Keratinocyte (primary cell): ENCODE results near the gene MAP3K14. TPM values are rescaled to one million over a fixed set of nuclear protein-coding genes. Genes with fewer than 3 reads are reported as not detected.

Experiments used
- DNase-seq: peaks from one replicate; pipeline ENCODE4 v3.0.0-alpha.2; 2011; ENCODE audit warnings: low read depth, missing footprints, low spot score
- FAIRE-seq: peaks from 2 replicates; lab custom pipeline; 2011; peaks lifted over from hg19 to GRCh38; lab: Jason Lieb, UNC
- H2AFZ ChIP-seq: 2 replicates; pipeline ENCODE4 v1.6.0; 2012; ENCODE audit warnings: low read length, control low read depth, inconsistent platforms; ENCODE audit not compliant: control insufficient read depth
- H3K27ac ChIP-seq: 2 replicates; pipeline ENCODE4 v1.5.1; 2011; ENCODE audit warnings: low read length; ENCODE audit not compliant: control insufficient read depth, insufficient read depth
- H3K27me3 ChIP-seq: 3 replicates; pipeline ENCODE4 v1.6.0; 2011; ENCODE audit warnings: low read length; ENCODE audit not compliant: control insufficient read depth, insufficient read depth; ENCODE audit errors: extremely low read depth
- H3K36me3 ChIP-seq, 2 experiments: 2 replicates in 1 of 2; 3 replicates in 1 of 2; pipeline ENCODE4 v1.5.1; 2011; ENCODE audit warnings: low read length in 2 of 2, mild to moderate bottlenecking in 1 of 2; ENCODE audit not compliant: control insufficient read depth in 2 of 2, insufficient read depth in 2 of 2; ENCODE audit errors: extremely low read depth in 1 of 2
- H3K4me1 ChIP-seq: 3 replicates; pipeline ENCODE4 v1.5.1; 2011; ENCODE audit warnings: low read length; ENCODE audit not compliant: control insufficient read depth, insufficient read depth; ENCODE audit errors: extremely low read depth
- H3K4me2 ChIP-seq: 3 replicates; pipeline ENCODE4 v1.6.0; 2011; ENCODE audit warnings: low read depth, low read length; ENCODE audit not compliant: control insufficient read depth, insufficient read depth; ENCODE audit errors: extremely low read depth
- H3K4me3 ChIP-seq, 3 experiments: fragments of 200-600 bp in 1 of 3; sonication (generic) in 1 of 3; 2 replicates in 2 of 3; 3 replicates in 1 of 3; pipeline ENCODE4 v1.5.1; 2011 to 2016; ENCODE audit warnings: low read length in 3 of 3, mild to moderate bottlenecking in 3 of 3, control low read depth in 2 of 3, inconsistent platforms in 1 of 3, low read depth in 1 of 3, mixed read lengths in 1 of 3, mixed run types in 1 of 3, moderate library complexity in 1 of 3; ENCODE audit not compliant: control insufficient read depth in 2 of 3, insufficient read depth in 2 of 3; ENCODE audit errors: extremely low read depth in 1 of 3
- H3K79me2 ChIP-seq: 2 replicates; pipeline ENCODE4 v1.6.0; 2012; ENCODE audit warnings: low read length; ENCODE audit not compliant: control insufficient read depth, insufficient read depth
- H3K9ac ChIP-seq: 3 replicates; pipeline ENCODE4 v1.6.0; 2011; ENCODE audit warnings: low read length; ENCODE audit not compliant: control insufficient read depth, insufficient read depth; ENCODE audit errors: extremely low read depth
- H3K9me1 ChIP-seq: 3 replicates; pipeline ENCODE4 v1.6.0; 2011; ENCODE audit warnings: low read length; ENCODE audit not compliant: control insufficient read depth, insufficient read depth; ENCODE audit errors: extremely low read depth
- H3K9me3 ChIP-seq: 2 replicates; pipeline ENCODE4 v1.5.1; 2012; ENCODE audit warnings: low read depth, low read length; ENCODE audit not compliant: control insufficient read depth
- H4K20me1 ChIP-seq: 3 replicates; pipeline ENCODE4 v1.6.0; 2011; ENCODE audit warnings: low read length; ENCODE audit not compliant: control insufficient read depth, insufficient read depth; ENCODE audit errors: extremely low read depth
- EZH2 ChIP-seq: IDR thresholded peaks from one replicate; pipeline ENCODE4 v1.6.1; 2012; ENCODE audit warnings: inconsistent platforms, mild to moderate bottlenecking, low read length, moderate library complexity
- dilution Hi-C: fragments of 300-500 bp; cut with MboI; formaldehyde crosslinking; loops from one replicate; pipeline ENCODE4 v1.7.0; 2020; ENCODE audit warnings: low sequenced_read_pairs; ENCODE audit not compliant: extremely low pct_ligation_motif_present
- polyA plus RNA-seq, 5 experiments: library from polyadenylated mRNA; depleted of rRNA in 3 of 5; stranded (reverse) in 3 of 5; stranded (forward) in 1 of 5; unstranded in 1 of 5; fragments of >200 nt; gene quantifications; 1 replicate in 1 of 5; 2 replicates in 3 of 5; 3 replicates in 1 of 5; pipeline versions ENCODE4 v1.2.1 to v1.2.3, GENCODE V29; 2011 to 2012; ENCODE audit warnings: missing spikeins in 2 of 5, low read depth in 1 of 5, low replicate concordance in 1 of 5
- TF ChIP-seq, protein P1 (sequence below), 3 experiments: IDR thresholded peaks in 1 of 3; conservative IDR thresholded peaks in 1 of 3; optimal IDR thresholded peaks in 1 of 3; 2 replicates in 2 of 3; 3 replicates in 1 of 3; pipeline versions ENCODE3 to v1.5.1; 2011; ENCODE audit warnings: low read length in 3 of 3, mild to moderate bottlenecking in 3 of 3, moderate library complexity in 2 of 3, control low read depth in 1 of 3, inconsistent platforms in 1 of 3; ENCODE audit not compliant: insufficient read depth in 2 of 3; ENCODE audit errors: extremely low read depth in 1 of 3

Gene MAP3K14
- polyA plus RNA-seq, 1 donor (not counting 4 experiments of a cell fraction or from before 2014, with no cell fraction given), result 6.5 TPM

DNA sequence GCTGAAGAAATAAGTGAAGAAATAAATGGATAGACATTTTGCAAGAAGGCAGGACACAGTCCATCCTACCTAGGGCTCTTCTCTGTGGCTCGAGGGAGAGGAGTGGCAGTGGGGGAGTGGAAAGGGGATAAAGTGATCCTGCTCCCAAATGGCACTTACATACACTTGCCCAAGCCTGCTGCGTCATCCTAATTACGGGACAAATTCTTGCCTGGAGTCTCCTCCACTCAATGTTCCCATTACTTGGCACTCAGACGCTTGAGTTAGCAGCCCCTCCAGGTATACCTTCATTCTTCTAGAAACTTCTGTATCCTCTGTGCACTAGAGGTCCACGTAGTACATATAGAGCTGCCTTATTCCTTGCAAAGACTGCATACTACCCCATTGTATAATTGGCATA lies 15.7 kb upstream of the MAP3K14 start:
- peaks cover 8% of the 10 kb centered on the region for H3K4me1 ChIP-seq
- no peak overlapping the region for H3K9ac ChIP-seq
- no peaks in the 10 kb centered on the region for H3K79me2 ChIP-seq
- no peaks in the 10 kb centered on the region for H3K36me3 ChIP-seq
- H3K27me3 ChIP-seq, result no peaks in the 10 kb centered on the region
- TF ChIP-seq, protein P1, sequence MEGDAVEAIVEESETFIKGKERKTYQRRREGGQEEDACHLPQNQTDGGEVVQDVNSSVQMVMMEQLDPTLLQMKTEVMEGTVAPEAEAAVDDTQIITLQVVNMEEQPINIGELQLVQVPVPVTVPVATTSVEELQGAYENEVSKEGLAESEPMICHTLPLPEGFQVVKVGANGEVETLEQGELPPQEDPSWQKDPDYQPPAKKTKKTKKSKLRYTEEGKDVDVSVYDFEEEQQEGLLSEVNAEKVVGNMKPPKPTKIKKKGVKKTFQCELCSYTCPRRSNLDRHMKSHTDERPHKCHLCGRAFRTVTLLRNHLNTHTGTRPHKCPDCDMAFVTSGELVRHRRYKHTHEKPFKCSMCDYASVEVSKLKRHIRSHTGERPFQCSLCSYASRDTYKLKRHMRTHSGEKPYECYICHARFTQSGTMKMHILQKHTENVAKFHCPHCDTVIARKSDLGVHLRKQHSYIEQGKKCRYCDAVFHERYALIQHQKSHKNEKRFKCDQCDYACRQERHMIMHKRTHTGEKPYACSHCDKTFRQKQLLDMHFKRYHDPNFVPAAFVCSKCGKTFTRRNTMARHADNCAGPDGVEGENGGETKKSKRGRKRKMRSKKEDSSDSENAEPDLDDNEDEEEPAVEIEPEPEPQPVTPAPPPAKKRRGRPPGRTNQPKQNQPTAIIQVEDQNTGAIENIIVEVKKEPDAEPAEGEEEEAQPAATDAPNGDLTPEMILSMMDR (optimal IDR thresholded peaks at IDR 0.05 in 1 of 3, IDR thresholded peaks at IDR 0.05 in 1 of 3, conservative IDR thresholded peaks at IDR 0.05 in 1 of 3; ENCODE audit: extremely low read depth in 1 of 3, insufficient read depth in 2 of 3, low read length in 3 of 3), result no peak
- no peak for TF ChIP-seq EZH2
- dilution Hi-C loops, result no loop called here
- no peak overlapping the region for H3K4me2 ChIP-seq
- no peaks in the 10 kb centered on the region for H3K9me1 ChIP-seq
- H4K20me1 ChIP-seq, result no peaks in the 10 kb centered on the region
- DNase-seq (no peak), FAIRE-seq (no peak)
- H2AFZ ChIP-seq, result no peak overlapping the region
- no peak overlapping the region for H3K4me3 ChIP-seq
- no peaks in the 10 kb centered on the region for H3K9me3 ChIP-seq
- H3K27ac ChIP-seq, result no peak overlapping the region

- TF ChIP-seq, protein P1 (optimal IDR thresholded peaks at IDR 0.05 in 1 of 3, IDR thresholded peaks at IDR 0.05 in 1 of 3, conservative IDR thresholded peaks at IDR 0.05 in 1 of 3; ENCODE audit: extremely low read depth in 1 of 3, insufficient read depth in 2 of 3, low read length in 3 of 3), result no peak
- TF ChIP-seq EZH2, result no peak
- dilution Hi-C loops, result no loop called here
These were observed 9.8 kb upstream of the MAP3K14 start for GRCh38 chr17:45326626-45327025.

More at GRCh38 chr17:45326626-45327025, 9.8 kb upstream of the MAP3K14 start:
- H3K9me1 ChIP-seq, result peaks cover 2% of the 10 kb centered on the region
- H3K79me2 ChIP-seq, result no peaks in the 10 kb centered on the region
- FAIRE-seq, result no peak
- DNase-seq, result no peak
- H3K4me2 ChIP-seq, result no peak overlapping the region
- no peaks in the 10 kb centered on the region for H3K36me3 ChIP-seq
- no peaks in the 10 kb centered on the region for H4K20me1 ChIP-seq
- H3K4me1 ChIP-seq, result peaks cover 5% of the 10 kb centered on the region
- H3K27ac ChIP-seq, result no peak overlapping the region
- no peak overlapping the region for H3K9ac ChIP-seq
- H3K4me3 ChIP-seq, result no peak overlapping the region
- no peaks in the 10 kb centered on the region for H3K9me3 ChIP-seq
- no peak overlapping the region for H2AFZ ChIP-seq
- H3K27me3 ChIP-seq, result no peaks in the 10 kb centered on the region
